Left hindlimb (tissue), 1 donor: ENCODE data around the gene FHIT.

Source experiments
- DNase-seq: peaks from one replicate; pipeline ENCODE4 v3.0.0-alpha.2; 2018

Gene FHIT

GRCh38 chr3:59769127-59769750 lies 1482.0 kb downstream of the FHIT start:
- DNase-seq: no peak

DNA sequence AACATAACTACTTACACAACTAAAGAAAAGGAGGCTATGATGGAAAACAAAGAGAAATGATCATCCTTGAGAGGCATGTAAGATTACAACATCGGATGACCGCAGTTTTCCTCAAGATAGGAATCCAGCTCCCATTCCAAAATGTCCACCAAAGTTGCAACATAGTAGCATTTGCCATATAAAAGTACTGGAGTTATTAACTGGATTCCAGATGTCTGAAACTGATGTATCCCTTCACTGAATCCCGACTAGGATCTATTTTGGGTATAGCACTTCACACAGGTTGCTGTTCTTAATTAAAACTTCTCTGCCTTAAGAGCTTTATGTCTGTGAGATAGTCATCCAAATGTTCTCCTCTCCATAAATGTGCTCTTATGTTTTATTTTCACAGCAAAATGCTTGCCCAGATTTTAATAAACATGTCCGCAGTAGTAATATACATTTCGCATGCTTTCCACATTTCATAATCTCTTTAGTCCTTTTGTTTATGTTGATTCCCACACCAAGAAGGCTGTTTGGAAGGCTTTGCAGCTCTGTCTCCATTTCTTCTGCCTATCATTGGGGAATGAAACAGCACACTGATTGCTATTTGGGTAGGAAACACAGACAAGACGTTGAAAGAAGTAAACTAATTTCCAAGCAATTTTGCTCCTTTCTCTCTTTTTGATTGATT lies 1484.9 kb downstream of the FHIT start:
- no peak for DNase-seq

GRCh38 chr3:59764171-59764570 lies 1487.1 kb downstream of the FHIT start:
- DNase-seq: peak; percentile 68

- DNase-seq: no peak
Measured at GRCh38 chr3:59762941-59763340, 1488.3 kb downstream of the FHIT start.

GRCh38 chr3:59759298-59760031 lies 1491.8 kb downstream of the FHIT start:
- DNase-seq: no peak

DNA sequence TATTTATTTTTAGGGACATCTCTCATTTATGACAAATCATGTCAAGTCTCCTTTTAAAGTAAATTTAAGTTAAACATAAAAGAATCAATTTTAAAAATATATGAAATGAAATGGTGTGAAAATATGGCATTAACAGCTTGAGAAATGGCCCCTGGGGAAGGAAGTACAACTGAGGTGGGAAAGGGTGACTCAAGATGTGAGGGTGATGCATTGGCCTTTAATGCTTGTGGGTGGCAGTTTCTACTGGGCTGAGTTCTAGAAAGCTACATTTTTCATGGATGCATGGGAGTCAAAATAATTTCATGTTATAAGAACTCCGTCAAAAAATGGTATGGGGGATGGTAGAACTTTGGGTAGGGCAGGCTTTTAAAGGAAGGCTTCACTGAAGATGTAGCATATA lies 1492.6 kb downstream of the FHIT start:
- no peak for DNase-seq

DNA sequence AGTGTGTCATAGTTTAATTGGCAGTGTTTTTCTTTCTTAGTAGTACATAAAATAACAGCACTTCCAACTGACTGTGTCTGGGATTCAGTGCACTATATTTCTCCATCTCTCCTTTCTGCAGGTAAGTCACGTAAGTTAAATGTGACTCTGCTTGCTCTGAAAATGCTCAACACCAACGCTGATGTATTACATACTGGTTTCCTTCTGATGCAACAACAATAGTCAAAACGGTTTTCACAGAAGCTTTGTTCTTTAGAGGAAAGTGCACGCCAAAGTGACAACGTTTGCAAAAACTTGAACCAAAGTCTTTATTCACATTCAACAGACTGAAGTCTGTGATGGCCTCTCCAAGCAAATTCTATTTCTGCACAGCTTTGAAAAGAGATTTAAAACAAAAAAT lies 1494.3 kb downstream of the FHIT start:
- no peak for DNase-seq

DNA sequence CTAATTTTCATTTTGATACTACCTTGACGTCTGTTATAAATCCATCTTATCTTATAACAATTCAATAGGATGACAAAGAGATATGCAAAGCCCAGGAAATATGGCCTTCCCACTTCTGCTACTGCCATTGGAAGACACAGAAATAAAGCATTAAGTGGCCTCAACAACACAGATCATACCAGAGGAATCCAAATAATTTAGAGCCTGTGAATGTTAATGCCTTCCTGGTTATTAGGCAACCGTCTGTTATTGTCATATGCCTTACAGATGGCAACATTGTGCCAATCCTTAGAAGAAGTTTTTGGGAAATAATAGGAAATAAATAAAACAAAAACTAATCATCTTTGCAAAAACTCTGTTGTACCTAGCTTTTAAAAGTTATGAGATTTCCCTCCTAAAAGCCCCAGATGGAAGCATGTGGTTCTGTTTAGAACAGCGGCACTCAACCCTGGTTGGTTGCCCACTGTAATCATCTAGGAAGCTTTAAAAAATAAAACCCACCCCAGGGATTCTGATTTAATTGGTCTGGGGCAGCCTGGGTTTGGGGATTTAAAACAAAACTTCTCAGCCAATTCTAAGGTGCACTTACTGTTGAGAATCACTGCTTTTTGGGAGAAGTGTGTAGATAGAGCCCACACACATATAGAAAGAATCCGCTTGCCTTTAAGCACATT lies 1496.7 kb downstream of the FHIT start:
- no peak for DNase-seq

GRCh38 chr3:59753808-59754450 lies 1497.3 kb downstream of the FHIT start:
- no peak for DNase-seq

GRCh38 chr3:59752925-59753324 lies 1498.3 kb downstream of the FHIT start:
- DNase-seq: no peak

GRCh38 chr3:59751606-59752005 lies 1499.6 kb downstream of the FHIT start:
- DNase-seq: no peak

- DNase-seq: no peak
Measured at GRCh38 chr3:59750391-59750790, 1500.9 kb downstream of the FHIT start.

- DNase-seq: no peak
Measured at GRCh38 chr3:59749291-59749690, 1502.0 kb downstream of the FHIT start.

DNA sequence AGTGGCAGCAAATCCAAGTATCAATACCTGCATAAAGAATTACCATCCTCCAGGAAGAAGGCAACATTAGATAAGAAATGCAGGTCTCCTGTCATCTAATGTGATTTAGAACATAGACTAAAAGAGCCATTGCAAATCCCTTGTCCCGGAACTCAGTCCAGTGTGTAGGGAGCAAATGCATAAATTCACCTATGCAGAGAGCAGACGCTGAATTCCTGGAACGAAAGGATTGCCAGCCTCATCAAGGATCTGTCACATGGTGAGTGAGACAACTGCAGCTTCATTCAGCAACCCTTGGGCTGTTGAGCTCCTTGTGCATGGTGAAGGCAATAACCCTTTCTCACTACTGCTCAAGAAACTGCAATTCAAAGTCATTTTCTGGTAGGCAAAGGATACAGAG lies 1504.7 kb downstream of the FHIT start:
- no peak for DNase-seq

DNA sequence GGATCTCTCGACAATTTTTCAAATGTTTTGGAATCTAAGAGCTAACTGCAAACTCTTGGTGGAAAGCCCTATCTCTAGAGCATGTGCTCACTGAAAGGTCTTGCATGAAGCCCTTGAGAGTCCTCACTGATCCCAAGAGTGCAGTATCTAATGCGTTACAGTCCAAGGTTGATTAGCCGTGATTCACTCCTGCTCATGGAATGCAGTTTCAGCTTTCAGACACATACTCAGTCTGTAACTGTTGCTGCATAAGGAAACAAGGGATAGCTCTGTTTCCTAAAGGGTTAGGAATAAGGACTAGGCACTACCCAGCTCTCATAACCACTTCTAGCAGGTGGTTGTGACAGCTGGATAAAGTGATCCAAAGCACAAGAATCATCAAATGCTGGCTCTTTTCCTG lies 1514.0 kb downstream of the FHIT start:
- DNase-seq: no peak

DNA sequence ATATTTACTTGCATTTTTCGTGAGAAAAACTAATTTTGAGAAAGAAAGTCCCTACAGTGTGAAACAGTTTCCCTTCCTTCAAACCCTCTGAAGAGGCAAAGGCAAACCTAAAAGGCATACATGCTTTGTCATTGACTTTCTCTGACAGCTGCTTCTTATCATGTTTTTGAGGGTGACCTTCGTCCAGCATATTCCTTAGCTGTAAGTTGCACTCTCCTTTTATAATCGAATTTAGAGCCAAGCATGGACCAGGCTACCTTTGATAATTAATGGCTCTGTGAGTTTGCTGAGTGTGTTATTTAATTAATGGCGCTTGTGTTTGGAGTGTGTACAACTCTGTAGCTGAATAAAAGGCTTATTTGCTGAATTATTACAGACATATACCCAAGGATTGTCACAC lies 1517.2 kb downstream of the FHIT start:
- no peak for DNase-seq

- DNase-seq: no peak
Measured at GRCh38 chr3:59733041-59733809, 1518.0 kb downstream of the FHIT start.

- DNase-seq: no peak
Measured at GRCh38 chr3:59731943-59732342, 1519.3 kb downstream of the FHIT start.

DNA sequence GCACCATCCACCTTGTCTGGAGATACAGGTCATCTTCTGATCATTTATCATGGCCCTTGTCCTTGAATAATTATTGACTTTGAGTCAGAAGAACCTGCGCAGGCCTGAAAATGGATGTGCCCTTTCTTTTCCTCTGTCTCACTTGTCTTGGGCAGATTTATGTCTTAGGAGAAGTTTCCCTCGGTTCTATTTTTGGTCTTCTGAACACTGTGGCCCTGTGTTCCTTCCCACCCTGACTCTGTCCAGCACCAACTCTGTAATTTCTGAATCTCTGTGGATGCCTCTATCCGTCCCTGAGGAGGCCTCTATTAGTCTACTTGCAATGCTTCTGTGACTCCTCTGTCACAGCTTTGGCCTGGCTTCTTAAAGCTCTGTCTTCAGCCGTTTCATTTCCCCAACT lies 1520.7 kb downstream of the FHIT start:
- no peak for DNase-seq

- no peak for DNase-seq
Measured at GRCh38 chr3:59728587-59728908, 1522.7 kb downstream of the FHIT start.

GRCh38 chr3:59727902-59728586 lies 1523.2 kb downstream of the FHIT start:
- no peak for DNase-seq

GRCh38 chr3:59726279-59726678 lies 1525.0 kb downstream of the FHIT start:
- DNase-seq: no peak
